HG03575 (cell line): Measurements from ENCODE around the gene DCLK3.

Source experiments
- ATAC-seq: cut with Tn5 transposase; IDR thresholded peaks from one replicate; pipeline ENCODE4 v1.9.1; 2021; ENCODE audit not compliant: unreplicated experiment, insufficient number of reproducible peaks, low FRiP score; ENCODE audit errors: extremely low read depth

DCLK3 gene

DNA sequence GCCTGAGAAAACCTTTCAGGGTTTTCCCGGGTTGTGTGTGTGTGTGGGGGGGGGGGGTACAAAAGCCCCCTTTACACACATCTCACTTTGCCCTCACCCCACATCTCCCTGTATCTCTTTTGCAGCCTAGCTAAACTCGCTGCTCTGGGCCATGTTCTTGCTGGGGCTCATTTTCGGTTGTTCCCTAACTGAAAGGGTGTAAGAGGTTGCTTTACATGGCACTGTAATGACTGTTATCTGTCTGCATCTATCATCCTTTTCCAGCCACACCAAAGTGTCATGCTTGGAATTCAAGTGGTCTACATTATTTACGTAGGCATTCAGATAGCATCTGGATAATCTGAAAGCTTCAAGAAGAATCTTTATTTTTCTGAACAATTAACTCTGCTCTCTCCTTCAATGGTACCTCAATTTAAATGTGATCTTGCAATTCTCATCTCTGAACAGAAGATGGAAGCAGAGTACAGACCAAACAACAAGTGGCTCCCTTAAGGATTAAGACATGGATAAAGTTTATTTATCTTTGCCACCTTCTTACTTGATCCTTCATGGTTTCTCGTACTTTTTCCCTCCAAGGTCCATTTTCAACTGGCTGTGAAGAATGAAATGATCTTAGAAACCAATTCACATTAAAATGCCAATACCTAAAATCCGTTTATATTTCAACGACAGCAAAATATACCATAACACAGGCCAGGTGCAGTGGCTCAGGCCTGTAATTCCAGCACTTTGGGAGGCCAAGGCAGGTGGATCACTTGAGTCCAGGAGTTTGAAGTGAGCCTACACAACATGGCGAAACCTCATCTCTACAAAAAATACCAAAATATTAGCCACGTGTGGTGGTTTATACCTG, 34.9 kb downstream of the DCLK3 start:
- ATAC-seq: no peak

DNA sequence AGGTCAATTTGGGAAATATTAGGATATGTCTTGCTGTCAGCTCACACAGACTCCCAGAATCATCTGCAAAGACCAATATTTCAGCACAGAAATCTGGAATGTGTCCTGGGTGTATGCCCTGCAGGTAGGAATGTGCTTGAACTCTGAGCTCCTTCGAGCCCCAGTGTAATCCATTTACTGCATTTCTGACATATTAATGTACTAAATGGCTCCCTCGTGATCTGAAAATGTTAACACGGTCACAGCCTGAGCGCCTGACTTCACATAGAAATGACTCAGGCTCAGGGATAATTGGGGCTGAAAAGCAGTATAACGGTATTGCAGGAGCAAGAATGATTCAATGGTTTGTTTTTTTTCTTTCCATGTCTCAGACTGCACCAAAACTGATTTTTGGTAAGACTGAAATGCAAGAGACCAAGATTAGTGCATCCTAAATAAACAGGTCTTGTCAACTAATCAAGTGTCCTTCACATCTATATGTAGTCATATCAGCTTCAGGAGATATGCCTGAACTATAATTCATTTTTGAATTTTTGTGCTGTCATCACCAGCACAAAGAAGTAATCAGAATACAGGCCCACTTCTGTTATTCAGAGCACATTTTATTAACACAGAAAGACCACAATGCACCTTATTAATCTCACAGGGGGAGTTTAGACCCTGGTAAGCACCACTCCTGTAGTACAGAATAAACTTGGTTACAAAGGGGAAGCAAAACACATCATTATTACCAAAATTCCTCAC, 49.8 kb downstream of the DCLK3 start:
- ATAC-seq: no peak

DNA sequence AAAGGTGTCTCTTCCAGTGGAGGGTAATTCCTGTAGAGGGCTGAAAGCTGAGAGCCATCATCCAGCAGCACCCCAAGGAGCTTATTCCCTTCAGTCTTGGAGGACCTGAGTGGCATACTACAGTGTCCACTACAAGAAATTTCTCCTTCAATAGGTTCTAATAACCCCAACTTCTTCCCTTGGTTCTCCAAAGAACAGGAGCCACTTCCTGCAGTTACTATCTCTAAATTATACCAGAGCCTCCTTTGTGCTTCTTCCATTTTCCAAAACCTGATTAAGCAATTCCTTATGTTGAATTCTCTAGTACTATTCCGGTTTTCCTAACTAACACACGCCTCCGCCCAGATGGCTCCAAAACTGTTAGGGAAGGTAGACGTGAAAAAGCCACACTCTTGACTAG, 50.4 kb downstream of the DCLK3 start:
- no peak for ATAC-seq

DNA sequence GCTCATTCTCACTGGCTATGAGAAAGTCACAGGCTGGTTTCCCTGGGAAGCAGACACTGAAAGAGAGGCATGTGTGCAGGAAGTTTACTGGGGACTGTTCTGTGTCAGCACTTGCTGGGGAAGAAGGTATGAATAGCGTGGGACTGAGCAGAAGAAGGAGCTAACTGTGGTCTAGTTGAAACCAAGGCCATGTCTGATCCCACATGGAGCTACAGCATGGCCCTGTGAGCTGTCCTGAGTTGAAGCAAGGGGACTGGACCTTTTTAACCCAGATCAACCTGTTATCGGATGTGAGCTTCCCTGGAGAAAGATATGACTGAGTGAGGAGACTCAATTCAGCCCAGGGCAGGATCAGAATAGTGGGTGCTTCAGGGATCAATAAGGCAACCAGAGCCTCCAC, 53.7 kb downstream of the DCLK3 start:
- ATAC-seq: no peak

GRCh38 chr3:36709826-36710365, 54.5 kb downstream of the DCLK3 start:
- no peak for ATAC-seq

- no peak for ATAC-seq
Measured at GRCh38 chr3:36709281-36709680, 55.1 kb downstream of the DCLK3 start.

DNA sequence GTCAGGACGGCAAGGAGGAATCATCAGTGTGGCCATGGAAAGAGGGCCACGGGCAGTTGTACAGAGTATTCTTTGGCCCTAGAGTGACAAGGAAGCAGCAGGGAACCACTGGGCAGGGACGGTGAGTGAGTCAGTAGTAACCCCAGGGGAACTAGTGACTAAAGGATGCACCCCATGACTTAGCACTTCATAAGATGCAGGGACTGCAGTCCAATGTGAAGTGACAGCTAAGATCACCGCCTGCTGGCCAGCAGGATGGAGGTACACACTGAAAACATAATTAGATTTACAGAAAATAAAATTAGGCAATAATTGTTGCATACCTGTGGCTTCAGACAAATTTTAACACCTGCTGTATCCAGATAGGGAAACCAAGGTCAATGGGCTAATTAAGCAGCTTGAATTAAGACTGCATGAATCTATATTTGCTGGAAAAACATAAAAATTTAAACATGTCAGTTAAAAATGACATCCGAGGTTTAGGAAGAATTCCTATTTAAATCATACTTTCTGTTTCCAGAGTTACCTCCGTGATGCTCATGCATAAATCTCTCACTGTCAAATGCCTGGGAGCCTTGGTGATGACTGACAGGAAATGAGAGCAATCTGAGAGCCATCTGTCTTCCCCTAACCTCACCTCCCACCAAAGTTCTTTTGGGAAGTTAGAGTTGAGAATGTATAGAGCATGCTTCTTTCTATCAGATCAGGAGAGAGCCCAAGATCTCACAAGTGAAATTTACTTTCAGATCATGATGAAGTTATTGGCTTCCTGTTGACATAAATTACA, 56.5 kb downstream of the DCLK3 start:
- no peak for ATAC-seq

- ATAC-seq: no peak
Measured at GRCh38 chr3:36705015-36705414, 59.3 kb downstream of the DCLK3 start.

DNA sequence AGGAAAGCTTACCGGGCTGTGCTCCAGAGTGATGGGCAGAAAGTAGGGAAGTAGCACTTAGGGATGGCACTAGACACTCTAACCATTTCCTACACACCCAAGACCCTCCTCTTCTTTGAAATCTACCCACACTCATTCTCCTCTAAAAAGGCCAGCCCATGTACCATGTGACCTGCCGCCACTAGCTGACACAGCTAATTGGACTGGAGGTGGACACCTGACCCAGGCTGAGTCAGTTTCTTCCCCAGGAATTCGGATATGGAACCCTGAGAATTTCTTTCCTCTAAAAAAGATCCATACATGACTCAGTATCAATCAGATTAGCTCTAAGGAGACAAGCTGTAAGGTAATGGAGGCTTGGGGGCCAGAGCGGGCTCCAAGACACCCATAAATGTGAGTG, 60.1 kb downstream of the DCLK3 start:
- no peak for ATAC-seq

DNA sequence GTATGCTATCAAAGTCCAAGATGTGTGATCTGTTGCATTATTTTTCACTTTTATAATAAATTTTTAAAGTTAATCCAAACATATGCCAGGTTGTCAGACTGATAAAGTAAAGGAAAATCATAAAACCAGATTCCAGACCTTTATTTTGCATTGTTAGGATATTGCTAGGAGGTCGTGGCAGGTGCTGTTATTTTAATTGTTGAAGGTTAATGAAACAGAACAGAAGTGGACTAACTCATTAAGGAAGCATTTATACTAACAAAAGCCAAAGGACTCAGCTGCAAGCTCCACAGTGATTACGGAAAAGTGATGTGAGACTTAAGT, 63.1 kb downstream of the DCLK3 start:
- ATAC-seq: no peak

- ATAC-seq: no peak
Measured at GRCh38 chr3:36700537-36701248, 63.7 kb downstream of the DCLK3 start.

DNA sequence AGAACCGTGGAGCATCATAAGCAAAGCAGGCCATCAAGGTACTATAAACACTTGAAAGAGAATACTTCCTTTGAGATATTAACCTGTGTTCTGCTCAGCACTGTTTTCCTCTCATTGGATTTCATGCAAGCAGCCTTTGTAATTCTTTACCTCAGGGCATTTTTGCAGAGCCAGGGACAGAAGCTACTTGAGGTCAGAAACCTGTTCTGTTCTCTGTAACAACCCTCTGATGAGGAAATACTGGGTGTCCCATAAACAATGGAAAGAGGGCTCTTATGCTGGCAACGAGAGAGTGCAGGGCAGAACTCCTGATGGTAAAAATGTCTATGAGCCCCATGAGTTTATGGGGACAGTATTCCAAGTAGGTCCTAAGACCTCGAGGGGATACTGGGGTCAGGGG, 66.0 kb downstream of the DCLK3 start:
- ATAC-seq: no peak

DNA sequence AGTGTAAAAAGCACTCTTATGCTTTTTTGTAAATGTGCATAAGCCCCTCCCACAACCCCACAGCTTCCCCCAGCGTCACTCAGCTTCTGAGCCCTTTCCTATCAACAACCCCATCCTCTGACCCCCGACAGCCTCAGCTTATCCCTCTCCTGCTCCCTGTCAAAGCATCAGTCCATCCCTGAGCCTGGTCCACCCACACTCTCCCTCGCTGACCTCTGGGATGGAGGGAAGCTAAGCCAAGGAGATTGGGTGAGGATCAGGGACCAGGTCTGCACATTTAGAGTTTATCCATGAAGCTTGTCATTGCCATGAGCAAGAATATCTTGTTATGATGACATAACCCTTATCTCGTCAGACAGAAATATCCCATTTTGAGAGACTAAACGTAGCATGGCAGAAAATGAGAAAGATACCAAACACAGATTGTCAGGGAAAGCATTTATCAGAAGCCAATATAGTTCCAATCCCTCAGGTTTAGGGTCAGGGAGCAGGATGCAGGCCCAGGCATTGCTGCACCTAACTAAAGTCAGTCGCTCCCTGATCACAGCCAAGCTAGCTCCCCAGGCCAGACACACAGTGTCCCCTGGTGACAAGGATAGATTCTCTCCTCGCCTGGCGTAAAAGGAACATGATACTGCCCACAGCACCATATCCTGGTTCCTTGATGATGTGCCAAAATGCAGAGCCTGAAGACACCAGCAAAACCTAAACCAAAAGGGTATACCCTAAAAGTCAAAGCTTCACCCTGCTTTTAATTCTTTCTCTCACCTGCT, 66.9 kb downstream of the DCLK3 start:
- ATAC-seq: no peak

DNA sequence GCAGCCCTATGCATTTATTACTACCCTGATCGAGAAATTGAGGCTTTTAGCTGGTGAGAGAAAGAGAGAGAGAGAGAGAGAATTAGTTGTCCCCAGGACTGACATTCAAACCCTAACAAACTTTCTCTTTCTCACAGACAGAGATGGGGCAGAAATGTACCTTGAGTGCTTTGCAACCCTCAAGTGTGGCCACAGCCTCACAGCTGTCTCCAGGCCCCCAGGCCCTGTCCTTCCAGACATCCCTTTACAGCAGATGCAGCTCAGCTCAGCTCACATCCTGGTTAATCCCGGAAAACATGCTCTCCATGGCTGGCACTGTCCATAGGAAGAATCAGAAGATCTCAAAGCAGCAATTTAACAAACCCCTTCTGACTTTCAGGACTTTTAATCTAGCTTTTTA, 67.6 kb downstream of the DCLK3 start:
- ATAC-seq: no peak

- no peak for ATAC-seq
Measured at GRCh38 chr3:36695769-36696137, 68.6 kb downstream of the DCLK3 start.

DNA sequence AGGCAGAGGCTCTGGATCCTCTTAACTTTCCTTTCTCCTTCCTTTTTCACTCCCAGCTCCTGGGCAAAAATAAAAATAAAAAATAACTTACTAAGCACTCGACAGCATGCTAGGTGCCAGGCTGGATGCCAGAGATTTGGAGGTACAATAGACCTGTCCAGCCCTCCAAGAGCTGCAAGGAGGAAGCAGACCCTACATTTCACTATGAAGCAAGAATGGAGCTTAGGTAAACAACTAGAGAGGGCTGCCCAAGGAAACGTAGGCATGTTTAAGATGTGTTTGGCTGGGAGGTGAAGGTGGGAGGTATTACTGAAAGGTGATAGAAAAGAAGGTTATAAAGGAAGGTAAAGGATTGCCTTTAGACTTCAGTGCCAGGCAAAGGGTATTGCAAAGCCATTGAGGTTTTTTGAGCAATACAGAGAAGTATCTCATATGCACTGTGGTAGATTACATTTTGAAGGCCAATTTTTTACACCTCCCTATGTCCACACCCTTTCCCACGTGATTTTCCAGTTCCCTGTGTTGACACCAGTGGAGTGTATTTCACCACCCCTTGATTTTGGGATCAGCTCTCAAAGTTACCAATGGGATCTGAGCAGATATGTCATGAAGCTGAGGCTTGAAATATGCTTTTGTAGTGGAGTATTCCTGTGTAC, 69.1 kb downstream of the DCLK3 start:
- no peak for ATAC-seq

DNA sequence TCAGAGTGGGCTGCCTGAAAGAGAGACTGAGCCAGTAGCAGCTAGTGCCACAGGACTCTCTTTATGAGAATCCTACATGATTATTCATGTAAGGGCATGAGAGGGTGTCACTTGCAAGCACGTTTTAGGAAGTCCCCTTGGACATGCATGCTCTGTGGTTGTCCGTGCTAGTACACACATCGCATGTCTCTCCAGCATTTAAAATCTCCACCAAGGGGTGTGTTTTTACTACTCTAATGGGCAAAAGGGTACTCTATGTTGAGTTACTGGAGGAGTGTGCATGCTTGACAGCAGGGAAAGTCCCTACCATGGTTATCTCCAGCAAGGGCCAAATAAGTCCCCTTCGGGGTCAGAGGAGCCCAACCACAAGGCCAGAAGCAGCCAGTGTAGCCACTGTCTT, 70.7 kb downstream of the DCLK3 start:
- ATAC-seq: peak; percentile 52

DNA sequence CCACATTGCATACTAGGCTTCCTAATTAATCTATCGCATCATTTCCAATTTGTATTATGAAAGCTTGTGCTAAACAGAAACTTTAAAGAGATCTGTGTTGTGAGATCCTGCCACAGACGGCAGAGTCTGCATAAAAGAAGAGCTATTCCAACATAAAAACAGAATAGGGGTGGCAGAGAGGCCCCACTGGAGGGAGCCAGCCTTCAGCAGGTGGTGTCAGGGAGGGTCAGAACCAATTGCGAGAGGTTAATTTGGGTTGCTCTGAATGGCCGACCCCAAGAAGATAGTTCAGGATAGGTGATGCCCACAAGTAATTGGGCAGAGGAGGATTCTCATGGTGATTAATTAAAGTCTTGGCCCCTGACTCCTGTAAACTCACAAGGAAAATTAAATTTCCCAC, 74.8 kb downstream of the DCLK3 start:
- ATAC-seq: no peak
